HL-60 (cell line): ENCODE data around the gene CES4A.

Experiments used
- DNase-seq, 2 experiments: peaks; one replicate each; pipeline ENCODE4 v3.0.0-alpha.2; 2010 to 2020; ENCODE audit warnings: low read depth in 1 of 2, low spot score in 1 of 2
- H3K27ac ChIP-seq: fragments of 250-450 bp; sonication (Bioruptor Pico); replicated peaks from 2 replicates; pipeline ENCODE4 v1.5.1; 2020; ENCODE audit warnings: mild to moderate bottlenecking, moderate library complexity
- H3K27me3 ChIP-seq: fragments of 250-450 bp; sonication (Bioruptor Pico); 2 replicates; pipeline ENCODE4 v1.5.1; 2021; ENCODE audit warnings: mild to moderate bottlenecking, moderate library complexity; ENCODE audit not compliant: insufficient read depth, poor library complexity, severe bottlenecking
- H3K4me3 ChIP-seq: replicated peaks from 2 replicates; pipeline ENCODE4 v1.5.1; 2011; ENCODE audit warnings: mild to moderate bottlenecking, control low read depth, low read length; ENCODE audit not compliant: insufficient read depth
- CTCF ChIP-seq: IDR thresholded peaks from one replicate; pipeline ENCODE4 v1.5.1; 2011; ENCODE audit warnings: low read length, control low read depth, inconsistent platforms; ENCODE audit not compliant: insufficient read depth
- GABPA ChIP-seq: IDR thresholded peaks from 2 replicates; pipeline ENCODE4 v1.6.1; 2012; ENCODE audit warnings: low read depth
- POLR2AphosphoS5 ChIP-seq: IDR thresholded peaks from 2 replicates; pipeline ENCODE4 v1.6.1; 2012; ENCODE audit warnings: low read depth
- REST ChIP-seq: IDR thresholded peaks from 2 replicates; pipeline ENCODE4 v1.6.1; 2012; ENCODE audit warnings: low read depth; ENCODE audit not compliant: insufficient replicate concordance
- SPI1 ChIP-seq: IDR thresholded peaks from 2 replicates; pipeline ENCODE4 v1.6.1; 2012; ENCODE audit warnings: low read depth, mild to moderate bottlenecking, borderline replicate concordance

CES4A gene

GRCh38 chr16:67006930-67007658 lies 18.7 kb downstream of the CES4A start:
- Histone ChIP-seq H3K27me3 (no peaks in the 10 kb centered on the region), H3K27ac (no peak overlapping the region), H3K4me3 (no peak overlapping the region)
- no peak for TF ChIP-seq REST
- no peak for TF ChIP-seq CTCF
- TF ChIP-seq POLR2AphosphoS5, result no peak
- no peak for TF ChIP-seq GABPA
- no peak for TF ChIP-seq SPI1
- no peak for DNase-seq

GRCh38 chr16:67009158-67009557 lies 20.8 kb downstream of the CES4A start:
- no peak overlapping the region for H3K27ac ChIP-seq
- no peak for DNase-seq
- TF ChIP-seq REST (no peak), POLR2AphosphoS5 (no peak), CTCF (no peak), GABPA (no peak), SPI1 (no peak)
- no peak overlapping the region for H3K4me3 ChIP-seq
- H3K27me3 ChIP-seq, result peaks cover 7% of the 10 kb centered on the region

- no peak for DNase-seq
- no peak overlapping the region for H3K4me3 ChIP-seq
- TF ChIP-seq SPI1 (no peak), REST (no peak), POLR2AphosphoS5 (no peak), GABPA (no peak)
- peaks cover 13% of the 10 kb centered on the region for H3K27me3 ChIP-seq
- H3K27ac ChIP-seq, result no peak overlapping the region
Observed at GRCh38 chr16:67011274-67011673, 22.9 kb downstream of the CES4A start.
